GM18519 (cell line): Measurements from ENCODE around the gene CCDC83.
"Not testable (repeated sequence)": the region's sequence is repeated elsewhere in the genome, so short reads cannot be mapped to it uniquely, and the experiment has no call there.

Source experiments
- ATAC-seq: cut with Tn5 transposase; IDR thresholded peaks from one replicate; pipeline ENCODE4 v1.9.1; 2021; ENCODE audit warnings: mild to moderate bottlenecking, moderate library complexity; ENCODE audit not compliant: unreplicated experiment, low FRiP score

CCDC83 gene

GRCh38 chr11:85884581-85885021, 29.4 kb downstream of the CCDC83 start:
- ATAC-seq = no peak

DNA sequence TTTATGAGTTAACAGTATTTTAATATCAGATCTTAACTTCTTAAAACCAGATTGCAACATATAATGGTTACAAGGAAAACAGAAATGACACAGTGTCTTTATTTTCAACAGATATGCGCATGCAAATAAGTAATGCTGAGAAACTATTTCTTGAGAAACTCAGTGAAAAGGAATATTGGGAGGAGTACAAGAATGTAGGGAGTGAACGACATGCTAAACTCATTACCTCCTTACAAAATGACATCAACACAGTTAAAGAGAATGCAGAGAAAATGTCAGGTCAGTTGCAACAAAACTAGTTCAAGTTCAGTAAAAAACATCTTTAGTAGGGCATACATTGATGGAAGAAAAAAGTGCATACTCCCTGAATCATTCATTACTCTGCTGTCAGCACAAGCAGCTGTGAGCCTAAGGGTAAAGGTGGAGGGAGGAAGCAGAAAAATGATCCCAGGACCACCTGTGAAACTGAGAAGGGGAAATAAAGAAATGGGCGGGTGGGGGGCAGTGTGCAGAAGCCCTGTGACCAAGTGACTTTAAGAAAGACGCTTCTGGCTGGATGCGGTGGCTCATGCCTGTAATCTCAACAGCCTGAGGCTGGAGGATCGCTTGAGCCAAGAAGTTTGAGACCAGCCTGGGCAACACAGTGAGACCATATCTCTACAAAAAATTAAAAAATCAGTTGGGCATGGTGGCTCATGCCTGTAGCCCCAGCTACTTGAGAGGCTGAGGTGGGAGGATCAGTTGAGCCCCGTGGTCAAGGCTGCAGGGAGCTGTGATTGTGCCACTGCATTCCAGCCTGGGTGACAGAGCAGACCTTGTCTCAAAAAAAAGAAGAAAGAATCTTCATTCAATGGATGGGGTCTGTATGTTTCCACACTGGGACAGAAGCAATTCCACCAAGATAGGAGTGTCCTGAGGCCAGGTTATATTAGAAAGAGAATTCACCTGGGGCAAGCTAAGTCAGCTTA, 31.2 kb downstream of the CCDC83 start:
- no peak for ATAC-seq

DNA sequence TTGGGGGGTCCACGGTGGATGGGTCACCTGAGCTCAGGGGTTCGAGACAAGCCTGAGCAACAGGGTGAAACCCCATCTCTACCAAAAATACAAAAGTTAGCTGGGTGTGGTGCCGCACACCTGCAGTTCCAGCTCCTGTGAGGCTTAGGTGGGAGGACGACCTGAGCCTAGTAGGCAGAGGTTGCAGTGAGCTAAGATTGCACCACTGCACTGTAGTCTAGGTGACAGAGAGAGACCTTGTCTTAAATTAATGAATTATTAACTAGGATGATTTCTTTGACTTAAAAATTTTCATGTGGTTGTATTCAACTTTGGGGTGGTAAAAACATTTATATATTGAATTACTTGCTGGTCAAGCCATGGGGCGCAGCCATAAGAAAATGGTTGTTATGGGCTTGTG, 33.9 kb downstream of the CCDC83 start:
- ATAC-seq = no peak

DNA sequence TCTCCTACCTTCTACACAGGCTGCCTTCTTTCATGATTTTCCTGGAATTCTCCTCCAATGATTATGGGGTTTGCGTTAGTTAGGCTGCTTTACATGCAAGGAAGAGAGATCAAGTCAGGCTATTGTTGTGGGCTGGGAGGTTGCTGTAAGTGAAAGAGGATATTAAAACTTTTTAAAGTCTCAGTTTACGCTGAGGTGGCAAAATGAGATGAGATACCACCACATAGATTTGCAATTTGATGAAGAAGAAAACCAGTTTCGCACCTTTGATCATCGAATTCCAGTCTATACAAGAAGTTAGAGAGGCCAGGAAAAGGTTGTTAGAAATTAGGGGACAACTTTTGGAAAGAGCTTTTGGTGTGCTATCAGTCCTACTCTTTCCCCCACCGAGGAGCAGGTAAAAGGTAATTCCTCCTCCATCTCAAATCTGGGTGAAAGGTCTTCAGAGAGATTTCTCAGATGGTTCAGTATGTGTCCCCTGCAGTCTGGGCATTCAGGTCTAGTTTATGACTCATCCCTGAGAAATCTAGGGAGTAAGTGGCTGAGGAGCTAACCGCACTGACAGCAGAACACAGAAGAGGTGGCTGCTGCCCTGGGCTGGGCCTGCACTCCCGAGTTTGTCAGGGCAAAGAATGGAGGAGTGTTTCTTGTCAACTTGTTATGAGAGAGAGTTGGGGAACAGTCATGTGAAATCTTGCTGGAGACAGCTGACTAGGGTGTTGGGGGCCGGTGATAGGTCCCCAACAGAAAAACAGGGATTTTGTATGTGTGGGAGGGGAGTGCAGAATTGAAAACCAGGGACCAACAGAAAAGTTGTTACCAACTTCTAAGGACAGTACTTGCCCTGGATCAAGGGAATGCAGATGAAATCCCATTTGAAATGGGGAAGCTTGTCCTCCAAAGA, 34.7 kb downstream of the CCDC83 start:
- ATAC-seq = no peak

DNA sequence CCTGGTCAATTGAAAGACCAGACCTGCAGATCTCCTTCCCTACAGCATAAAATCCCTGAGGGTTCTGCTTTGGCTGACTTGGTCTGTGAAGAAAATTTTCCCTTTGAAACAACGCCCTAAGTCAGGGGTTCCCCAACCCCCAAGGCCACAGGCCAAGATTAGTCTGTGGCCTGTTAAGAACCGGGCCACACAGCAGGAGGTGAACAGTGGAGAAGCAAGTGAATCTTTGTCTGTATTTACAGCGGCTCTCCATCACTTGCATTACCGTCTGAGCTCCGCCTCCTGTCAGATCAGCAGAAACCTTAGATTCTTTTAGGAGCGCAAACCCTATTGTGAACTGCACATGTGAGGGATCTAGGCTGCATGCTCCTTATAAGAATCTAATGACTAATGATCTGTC, 38.2 kb downstream of the CCDC83 start:
- ATAC-seq = no peak

DNA sequence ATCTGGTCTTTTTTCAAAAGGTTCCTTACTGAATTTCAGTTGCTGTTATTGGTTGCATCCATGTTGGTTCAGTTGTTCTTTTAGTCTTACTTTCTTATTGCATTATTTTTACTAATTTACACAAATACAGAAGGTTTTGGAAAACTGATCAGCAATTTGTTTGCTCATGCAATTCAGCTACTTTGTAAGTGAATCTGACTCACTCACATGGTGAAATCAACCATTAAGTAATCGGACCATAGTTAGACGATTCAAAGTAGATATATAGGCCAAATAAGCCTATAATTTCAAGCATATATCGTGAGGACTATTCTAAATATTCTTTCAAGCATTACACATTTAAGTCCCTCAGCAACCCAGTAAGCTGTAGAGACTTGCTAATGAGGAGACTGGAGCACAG, 41.7 kb downstream of the CCDC83 start:
- ATAC-seq = no peak

DNA sequence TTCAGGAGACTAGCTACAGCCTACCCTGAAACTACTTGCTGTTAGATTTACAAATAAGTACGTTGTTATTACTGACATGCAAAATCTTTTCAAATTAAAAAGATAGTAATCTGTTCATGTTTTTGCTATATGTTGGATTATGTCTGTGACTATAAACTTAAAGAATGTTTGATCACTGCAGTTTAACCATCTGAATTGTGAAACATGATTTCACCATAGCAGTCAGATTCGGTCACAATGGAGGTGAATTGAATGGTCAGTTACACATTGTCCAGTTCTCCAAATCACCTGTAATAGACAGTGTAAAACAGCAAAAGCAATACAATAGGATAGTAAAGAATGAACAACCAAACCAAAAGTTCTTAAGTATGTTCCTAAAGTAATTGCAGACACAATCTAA, 43.3 kb downstream of the CCDC83 start:
- ATAC-seq = no peak

- no peak for ATAC-seq
Measured at GRCh38 chr11:85902353-85902752, 47.2 kb downstream of the CCDC83 start.

DNA sequence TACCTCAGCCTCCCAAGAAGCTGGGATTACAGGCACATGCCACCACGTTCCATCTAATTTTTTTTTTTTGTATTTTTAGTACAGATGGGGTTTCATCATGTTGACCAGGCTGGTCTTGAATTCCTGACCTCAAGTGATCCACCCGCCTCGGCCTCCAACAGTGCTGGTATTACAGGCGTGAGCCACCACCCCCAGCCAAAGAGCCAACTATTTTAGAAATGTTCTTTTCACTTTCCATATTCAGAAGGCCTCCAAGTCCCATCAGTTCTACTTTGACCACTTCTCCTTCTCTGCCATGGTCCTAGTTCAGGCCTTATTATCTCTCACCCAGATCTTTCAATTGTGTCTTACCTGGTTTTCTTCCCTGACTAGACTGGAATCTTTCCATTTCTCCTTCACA, 48.2 kb downstream of the CCDC83 start:
- ATAC-seq = no peak

GRCh38 chr11:85903811-85904210, 48.6 kb downstream of the CCDC83 start:
- ATAC-seq = no peak

- ATAC-seq = no peak
Measured at GRCh38 chr11:85912414-85912813, 57.2 kb downstream of the CCDC83 start.

- no peak for ATAC-seq
Measured at GRCh38 chr11:85913513-85913912, 58.3 kb downstream of the CCDC83 start.

DNA sequence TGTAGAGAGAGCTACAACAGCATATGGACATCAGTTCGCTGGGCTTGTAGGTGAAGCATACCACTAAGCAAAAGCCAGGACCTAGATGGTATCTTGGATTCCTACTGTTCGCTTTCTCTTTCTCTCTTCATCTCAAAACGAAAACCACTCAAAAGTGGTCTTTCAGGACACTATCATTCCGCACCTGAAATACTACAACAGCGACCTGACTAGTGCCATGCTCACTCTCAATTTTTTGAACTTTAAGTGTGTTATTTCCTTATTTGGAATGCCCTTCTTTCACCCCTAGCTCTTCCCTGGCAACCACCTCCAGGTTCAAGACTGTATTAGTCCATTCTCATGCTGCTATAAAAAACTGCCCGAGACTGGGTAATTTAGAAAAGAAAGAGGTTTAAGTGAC, 59.2 kb downstream of the CCDC83 start:
- no peak for ATAC-seq

DNA sequence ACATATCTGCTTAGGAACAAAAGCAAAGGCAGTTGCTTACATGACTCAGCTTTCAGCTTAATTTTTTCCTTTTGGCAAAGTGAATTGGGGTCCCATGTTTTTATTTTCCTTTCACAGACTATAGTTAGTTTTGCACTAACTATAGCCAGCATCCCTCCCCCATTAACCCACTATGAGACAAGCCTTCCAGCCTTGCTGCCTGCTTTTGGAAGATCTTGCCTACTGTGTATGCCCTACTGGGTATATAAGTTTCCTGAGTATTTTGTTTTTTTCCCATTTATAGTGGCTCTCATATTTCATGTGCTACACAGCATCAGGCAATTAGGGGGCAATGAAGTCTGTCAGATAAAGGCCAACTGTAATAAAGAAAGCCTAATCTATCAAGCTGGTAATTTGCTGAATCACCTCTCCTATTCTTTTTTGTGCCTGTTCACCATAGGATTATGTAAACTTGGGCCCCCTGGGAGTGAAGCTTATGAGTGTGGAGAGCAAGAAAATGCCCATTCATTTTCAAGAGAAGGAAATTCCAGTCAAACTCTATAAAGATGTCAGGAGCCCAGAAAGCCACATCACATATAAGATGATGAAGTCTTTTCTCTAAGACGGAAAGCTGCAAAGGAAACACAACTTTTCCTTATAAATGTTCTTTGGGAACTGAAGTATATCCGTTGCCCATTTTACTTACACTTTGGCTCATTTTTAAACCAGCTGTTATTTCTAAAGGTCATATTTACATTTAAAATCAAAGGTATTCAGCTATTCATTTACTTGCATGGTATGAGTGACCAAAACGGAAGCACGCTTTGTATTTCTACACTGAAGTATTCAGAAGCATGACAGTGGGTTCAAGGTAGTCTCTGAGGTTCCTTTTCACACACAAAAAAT, 64.0 kb downstream of the CCDC83 start:
- no peak for ATAC-seq

GRCh38 chr11:85922367-85922766, 67.2 kb downstream of the CCDC83 start:
- ATAC-seq = peak; percentile 75

GRCh38 chr11:85923455-85923854, 68.3 kb downstream of the CCDC83 start:
- no peak for ATAC-seq

DNA sequence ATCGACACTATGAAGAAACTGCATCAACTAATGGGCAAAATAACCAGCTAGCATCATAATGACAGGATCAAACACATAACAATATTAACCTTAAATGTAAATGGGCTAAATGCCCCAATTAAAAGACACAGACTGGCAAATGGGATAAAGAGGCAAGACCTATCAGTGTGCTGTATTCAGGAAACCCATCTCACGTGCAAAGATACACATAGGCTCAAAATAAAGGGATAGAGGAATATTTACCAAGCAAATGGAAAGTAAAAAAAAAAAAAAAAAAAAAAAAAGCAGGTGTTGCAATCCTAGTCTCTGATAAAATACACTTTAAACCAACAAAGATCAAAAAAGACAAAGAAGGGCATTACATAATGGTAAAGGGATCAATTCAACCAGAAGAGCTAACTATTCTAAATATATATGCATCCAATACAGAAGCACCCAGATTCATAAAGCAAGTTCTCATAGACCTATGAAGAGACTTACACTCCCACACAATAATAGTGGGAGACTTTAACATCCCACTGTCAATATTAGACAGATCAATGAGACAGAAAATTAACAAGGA, 71.6 kb downstream of the CCDC83 start:
- ATAC-seq = not testable (repeated sequence)

GRCh38 chr11:85930879-85931366, 75.7 kb downstream of the CCDC83 start:
- ATAC-seq = no peak

- ATAC-seq = no peak
Measured at GRCh38 chr11:85934596-85935169, 79.5 kb downstream of the CCDC83 start.
